HCT116 (cell line): ENCODE results near the gene CPA5. TPM values are rescaled to one million over a fixed set of nuclear protein-coding genes. Genes with fewer than 3 reads are reported as not detected.
A peak's percentile ranks its signal among the peaks of the same experiment; 100 is the strongest.

ENCODE experiments used
- ATAC-seq: fragments of 200-7000 bp; cut with Tn5 transposase; 2 replicates; pipeline ENCODE4 v1.9.1; 2020; ENCODE audit warnings: mild to moderate bottlenecking, moderate library complexity
- BruUV-seq: library from RNA; stranded (reverse); fragments of 400-500 nt; replicated peaks from 2 replicates; lab custom pipeline; 2021; lab: Mats Ljungman, UMichigan
- CTCF ChIA-PET: fragments of 300-600 bp; sonication (Branson Sonifier 250); formaldehyde crosslinking; loops from one replicate; lab custom pipeline; 2021; ENCODE audit warnings: antibody characterized with exemption; lab: Charles Lee
- POLR2A ChIA-PET: fragments of 300-600, 350-600 bp; sonication (Branson Sonifier 250); formaldehyde crosslinking; loops from one replicate; lab custom pipeline; 2021; ENCODE audit warnings: antibody characterized with exemption; lab: Charles Lee
- RAD21 ChIA-PET, 2 experiments: fragments of 300-600 bp; sonication (Branson Sonifier 250); formaldehyde crosslinking; loops; one replicate each; lab custom pipeline; 2023; ENCODE audit warnings: low total read pairs in 2 of 2; ENCODE audit not compliant: uncharacterized antibody in 2 of 2, unreplicated experiment in 2 of 2, low non-redundant PET in 1 of 2; lab: Charles Lee
- DNase-seq: peaks from one replicate; pipeline ENCODE4 v3.0.0-alpha.2; 2010; ENCODE audit warnings: low read depth, low spot score
- H2AFZ ChIP-seq: fragments of 200-600 bp; shearing (Covaris generic), sonication (generic); 2 replicates; pipeline ENCODE4 v1.6.1; 2017; ENCODE audit warnings: low read depth, mixed run types, mixed read lengths, antibody characterized with exemption, low read length; ENCODE audit not compliant: poor library complexity, severe bottlenecking
- H3K27ac ChIP-seq: 2 replicates; pipeline ENCODE4 v1.5.1; 2012; ENCODE audit warnings: low read depth, low read length
- H3K27me3 ChIP-seq: fragments of 200-600 bp; sonication (generic); 2 replicates; pipeline ENCODE4 v1.6.1; 2016; ENCODE audit warnings: mixed run types, low read length, mixed read lengths; ENCODE audit not compliant: insufficient read depth
- H3K36me3 ChIP-seq, 2 experiments: fragments of 200-500 bp in 1 of 2; fragments of 200-600 bp in 1 of 2; sonication (Bioruptor generic) in 1 of 2; sonication (generic) in 1 of 2; 2 replicates each; pipeline versions ENCODE4 v1.5.1 to v1.6.1; 2014 to 2016; ENCODE audit warnings: low read length in 2 of 2, inconsistent platforms in 1 of 2, mixed read lengths in 1 of 2, mixed run types in 1 of 2; ENCODE audit not compliant: insufficient read depth in 2 of 2, control insufficient read depth in 1 of 2
- H3K4me1 ChIP-seq, 2 experiments: fragments of 200-600 bp in 1 of 2; sonication (generic) in 1 of 2; 2 replicates each; pipeline versions ENCODE4 v1.5.1 to v1.6.1; 2012 to 2017; ENCODE audit warnings: low read length in 2 of 2, inconsistent platforms in 1 of 2, mild to moderate bottlenecking in 1 of 2, mixed read lengths in 1 of 2, mixed run types in 1 of 2, moderate library complexity in 1 of 2; ENCODE audit not compliant: insufficient read depth in 2 of 2, control insufficient read depth in 1 of 2
- H3K4me2 ChIP-seq: fragments of 200-600 bp; sonication (generic); 2 replicates; pipeline ENCODE4 v1.6.1; 2017; ENCODE audit warnings: mixed run types, low read length, mixed read lengths
- H3K4me3 ChIP-seq, 2 experiments: fragments of 200-600 bp in 1 of 2; sonication (generic) in 1 of 2; replicated peaks in 1 of 2; 2 replicates each; pipeline ENCODE4 v1.5.1; 2011 to 2016; ENCODE audit warnings: low read length in 2 of 2, control low read depth in 1 of 2, low read depth in 1 of 2, mild to moderate bottlenecking in 1 of 2, mixed read lengths in 1 of 2, mixed run types in 1 of 2
- H3K79me2 ChIP-seq: fragments of 200-600 bp; sonication (generic); 2 replicates; pipeline ENCODE4 v1.6.1; 2017; ENCODE audit warnings: mild to moderate bottlenecking, mixed run types, low read length, moderate library complexity, mixed read lengths; ENCODE audit not compliant: insufficient read depth
- H3K9ac ChIP-seq: fragments of 200-600 bp; sonication (generic); 2 replicates; pipeline ENCODE4 v1.6.1; 2016; ENCODE audit warnings: low read length, mixed read lengths
- H3K9me2 ChIP-seq: fragments of 200-600 bp; sonication (generic), shearing (Covaris generic); 2 replicates; pipeline ENCODE4 v1.6.1; 2017; ENCODE audit warnings: mixed run types, mild to moderate bottlenecking, moderate library complexity; ENCODE audit not compliant: insufficient read depth
- H3K9me3 ChIP-seq, 2 experiments: fragments of 200-500 bp in 1 of 2; fragments of 200-600 bp in 1 of 2; sonication (Bioruptor generic) in 1 of 2; sonication (generic) in 1 of 2; 2 replicates each; pipeline ENCODE4 v1.6.1; 2014 to 2017; ENCODE audit warnings: low read length in 2 of 2, mixed read lengths in 2 of 2, inconsistent platforms in 1 of 2, low read depth in 1 of 2, mild to moderate bottlenecking in 1 of 2, mixed run types in 1 of 2, moderate library complexity in 1 of 2; ENCODE audit not compliant: control insufficient read depth in 1 of 2, insufficient read depth in 1 of 2
- H4K20me1 ChIP-seq: fragments of 200-600 bp; sonication (generic), shearing (Covaris generic); 2 replicates; pipeline ENCODE4 v1.6.1; 2017; ENCODE audit warnings: mixed run types, mild to moderate bottlenecking, moderate library complexity; ENCODE audit not compliant: insufficient read depth
- CBX3 ChIP-seq: IDR thresholded peaks from 2 replicates; pipeline ENCODE4 v1.6.1; 2012; ENCODE audit warnings: low read depth
- ELF1 ChIP-seq: IDR thresholded peaks from 2 replicates; pipeline ENCODE4 v1.6.1; 2012; ENCODE audit warnings: low read depth, borderline replicate concordance
- POLR2A ChIP-seq: IDR thresholded peaks from 2 replicates; pipeline ENCODE4 v1.7.0; 2011; ENCODE audit warnings: borderline replicate concordance; ENCODE audit not compliant: insufficient read depth, insufficient read length; ENCODE audit errors: extremely low read depth
- REST ChIP-seq: IDR thresholded peaks from 2 replicates; pipeline ENCODE4 v1.6.1; 2012; ENCODE audit warnings: low read depth
- SRF ChIP-seq: IDR thresholded peaks from 2 replicates; pipeline ENCODE4 v1.6.1; 2012; ENCODE audit warnings: low read depth
- TCF7L2 ChIP-seq: IDR thresholded peaks from 2 replicates; pipeline ENCODE4 v1.7.0; 2011; ENCODE audit warnings: borderline replicate concordance, inconsistent platforms; ENCODE audit not compliant: insufficient read depth, insufficient read length; ENCODE audit errors: extremely low read depth
- YY1 ChIP-seq: IDR thresholded peaks from 2 replicates; pipeline ENCODE4 v1.6.1; 2011; ENCODE audit warnings: low read length, low read depth, moderate library complexity, mild to moderate bottlenecking; ENCODE audit not compliant: insufficient replicate concordance; ENCODE audit errors: extremely low read depth
- ZBTB33 ChIP-seq: IDR thresholded peaks from 2 replicates; pipeline ENCODE4 v1.6.1; 2011; ENCODE audit warnings: mild to moderate bottlenecking, low read length, moderate library complexity; ENCODE audit not compliant: insufficient replicate concordance; ENCODE audit errors: extremely low read depth
- ZNF274 ChIP-seq: fragments of 200-500 bp; sonication (Bioruptor generic); IDR thresholded peaks from 2 replicates; pipeline ENCODE4 v1.6.1; 2014; ENCODE audit warnings: mild to moderate bottlenecking, low read depth, low read length, inconsistent platforms
- intact Hi-C: fragments of 100-400 bp; cut with micrococcal nuclease; formaldehyde crosslinking; loops from 2 replicates; pipeline ENCODE4 v1.10.0; 2022
- total RNA-seq: library from RNA; stranded (reverse); gene quantifications from one replicate; pipeline ENCODE4 v1.2.1, GENCODE V29; 2021; ENCODE audit not compliant: unreplicated experiment

Gene CPA5
- total RNA-seq, 1 experiment from 2014 or later: not detected

GRCh38 chr7:130359276-130359857, 14.8 kb downstream of the CPA5 start:
- RAD21 ChIA-PET: no interaction called here
- no peak for DNase-seq
- Histone ChIP-seq H3K9me2 (no peaks in the 10 kb centered on the region), H3K27ac (no peak overlapping the region), H3K36me3 (no peaks in the 10 kb centered on the region), H3K4me1 (peaks cover 35 to 51% of the 10 kb centered on the region in 2 experiments), H3K9me3 (peaks cover 0 to 21% of the 10 kb centered on the region in 2 experiments; a peak in 1 of 4 replicates), H3K4me3 (no peak overlapping the region), H3K9ac (no peak overlapping the region), H2AFZ (no peak overlapping the region), H3K79me2 (no peaks in the 10 kb centered on the region), H3K27me3 (no peaks in the 10 kb centered on the region)
- intact Hi-C loops: loop anchor here (5.0 kb wide), 1 partner anchor 67 kb away; the partner anchor contains the start of gene CPA4
- no TSS peak for BruUV-seq
- POLR2A ChIA-PET: no interaction called here
- TF ChIP-seq ELF1: no peak
- TF ChIP-seq ZNF274: no peak
- TF ChIP-seq TCF7L2: no peak
- no peak for TF ChIP-seq YY1
- TF ChIP-seq SRF: no peak
- TF ChIP-seq CBX3: peak; percentile 86; the same call in 1 of the 2 replicates
- no peak for TF ChIP-seq REST
- TF ChIP-seq ZBTB33: no peak
- TF ChIP-seq POLR2A: no peak
- TF ChIP-seq, all 23 proteins: peak for 1
- CTCF ChIA-PET: no interaction called here
- no peak for ATAC-seq
- Histone ChIP-seq H4K20me1 (no peaks in the 10 kb centered on the region), H3K4me2 (no peak overlapping the region)
